Neutrophil (primary cell): ENCODE data around the gene ANKS1B.

Source experiments
- H3K27ac ChIP-seq: fragments of 200-600 bp; sonication (generic); 2 replicates; pipeline ENCODE4 v1.5.1; 2016; ENCODE audit warnings: mild to moderate bottlenecking, moderate library complexity
- H3K27me3 ChIP-seq: fragments of 200-600 bp; sonication (generic); 2 replicates; pipeline ENCODE4 v1.6.0; 2016; ENCODE audit warnings: mild to moderate bottlenecking
- H3K36me3 ChIP-seq: fragments of 200-600 bp; sonication (generic); 2 replicates; pipeline ENCODE4 v1.5.1; 2017
- H3K4me1 ChIP-seq, 2 experiments: fragments of 200-600 bp in 1 of 2; sonication (generic) in 1 of 2; 1 replicate in 1 of 2; 2 replicates in 1 of 2; pipeline versions ENCODE4 v1.5.1 to v1.6.1; 2013 to 2016; ENCODE audit warnings: low read depth in 1 of 2, low read length in 1 of 2, mild to moderate bottlenecking in 1 of 2, moderate library complexity in 1 of 2; ENCODE audit not compliant: control insufficient read depth in 1 of 2, insufficient read depth in 1 of 2
- H3K4me3 ChIP-seq, 2 experiments: fragments of 200-600 bp in 1 of 2; sonication (generic) in 1 of 2; 1 replicate in 1 of 2; 2 replicates in 1 of 2; pipeline ENCODE4 v1.5.1; 2013 to 2016; ENCODE audit warnings: low read depth in 1 of 2, low read length in 1 of 2, mild to moderate bottlenecking in 1 of 2, moderate library complexity in 1 of 2
- H3K9me3 ChIP-seq: fragments of 200-600 bp; sonication (generic); 2 replicates; pipeline ENCODE4 v1.5.1; 2016
- CTCF ChIP-seq: fragments of 200-600 bp; sonication (generic); IDR thresholded peaks from 2 replicates; pipeline ENCODE4 v1.5.1; 2016; ENCODE audit warnings: antibody characterized with exemption

Gene ANKS1B

DNA sequence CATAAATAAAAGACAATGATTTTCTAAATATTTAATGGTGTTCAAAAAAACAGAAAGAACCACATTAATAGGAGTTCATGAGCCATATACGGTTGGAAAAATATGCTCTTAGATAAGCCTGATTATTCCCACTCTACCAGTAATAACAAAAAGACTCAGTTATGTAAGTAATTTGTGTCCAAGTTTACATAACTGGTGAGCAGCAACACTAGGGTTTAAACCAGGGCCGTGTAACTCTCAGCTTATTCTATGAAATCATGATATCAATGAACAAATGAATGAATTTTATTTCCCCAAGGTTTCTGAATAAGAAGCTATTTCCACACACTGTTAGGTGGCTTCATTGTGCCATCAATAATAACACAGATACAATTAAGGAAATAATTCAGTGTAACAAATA, 238.8 kb downstream of the ANKS1B start:
- no peaks in the 10 kb centered on the region for H3K9me3 ChIP-seq
- H3K4me1 ChIP-seq = no peaks in the 10 kb centered on the region
- no peaks in the 10 kb centered on the region for H3K27me3 ChIP-seq
- TF ChIP-seq CTCF = no peak
- no peak overlapping the region for H3K27ac ChIP-seq
- H3K4me3 ChIP-seq = no peak overlapping the region
- no peaks in the 10 kb centered on the region for H3K36me3 ChIP-seq

DNA sequence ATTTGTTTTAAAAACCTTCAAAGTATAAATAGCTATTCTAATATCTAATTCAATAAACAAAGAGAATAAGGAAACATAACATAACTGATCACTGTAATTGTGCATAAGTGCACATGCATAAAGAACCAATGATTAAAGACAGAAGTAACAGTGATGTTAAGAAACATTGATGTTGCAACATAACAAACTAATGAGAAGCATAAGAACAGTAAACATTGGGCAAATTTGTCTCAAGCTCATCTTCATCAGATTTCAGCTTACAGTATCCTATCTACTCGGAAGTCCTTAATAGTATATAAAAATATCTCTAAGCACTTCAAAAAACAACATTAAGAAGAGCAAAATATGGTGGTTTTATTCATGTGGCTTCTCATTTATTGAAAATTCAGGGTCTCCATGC, 239.6 kb downstream of the ANKS1B start:
- H3K4me3 ChIP-seq = no peak overlapping the region
- H3K36me3 ChIP-seq = no peaks in the 10 kb centered on the region
- no peak for TF ChIP-seq CTCF
- no peaks in the 10 kb centered on the region for H3K9me3 ChIP-seq
- no peaks in the 10 kb centered on the region for H3K27me3 ChIP-seq
- no peaks in the 10 kb centered on the region for H3K4me1 ChIP-seq
- H3K27ac ChIP-seq = no peak overlapping the region

GRCh38 chr12:99736760-99737269, 247.9 kb downstream of the ANKS1B start:
- H3K9me3 ChIP-seq = no peaks in the 10 kb centered on the region
- H3K36me3 ChIP-seq = no peaks in the 10 kb centered on the region
- no peaks in the 10 kb centered on the region for H3K4me1 ChIP-seq
- TF ChIP-seq CTCF = no peak
- no peaks in the 10 kb centered on the region for H3K27me3 ChIP-seq
- H3K4me3 ChIP-seq = no peak overlapping the region
- no peak overlapping the region for H3K27ac ChIP-seq

DNA sequence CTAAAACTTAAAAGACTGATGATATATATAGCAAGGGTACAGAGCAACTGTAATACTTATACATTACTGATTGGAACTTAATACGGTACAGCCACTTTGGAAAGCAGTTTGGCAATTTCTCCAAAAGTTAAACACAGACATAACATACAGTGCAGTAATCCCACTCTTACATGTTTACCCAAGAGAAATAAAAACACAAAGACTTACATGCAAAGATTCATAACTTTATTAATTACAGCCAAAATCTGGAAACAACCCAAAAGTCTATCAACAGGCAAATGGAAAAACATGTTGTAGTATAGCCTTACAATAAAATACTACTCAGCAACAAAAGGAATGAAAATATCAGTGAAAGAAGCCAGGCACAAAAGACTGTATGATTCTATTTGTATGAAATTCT, 252.6 kb downstream of the ANKS1B start:
- Histone ChIP-seq H3K4me3 (no peak overlapping the region), H3K9me3 (no peaks in the 10 kb centered on the region), H3K4me1 (no peaks in the 10 kb centered on the region), H3K27ac (no peak overlapping the region), H3K27me3 (no peaks in the 10 kb centered on the region), H3K36me3 (no peaks in the 10 kb centered on the region)
- TF ChIP-seq CTCF = no peak

DNA sequence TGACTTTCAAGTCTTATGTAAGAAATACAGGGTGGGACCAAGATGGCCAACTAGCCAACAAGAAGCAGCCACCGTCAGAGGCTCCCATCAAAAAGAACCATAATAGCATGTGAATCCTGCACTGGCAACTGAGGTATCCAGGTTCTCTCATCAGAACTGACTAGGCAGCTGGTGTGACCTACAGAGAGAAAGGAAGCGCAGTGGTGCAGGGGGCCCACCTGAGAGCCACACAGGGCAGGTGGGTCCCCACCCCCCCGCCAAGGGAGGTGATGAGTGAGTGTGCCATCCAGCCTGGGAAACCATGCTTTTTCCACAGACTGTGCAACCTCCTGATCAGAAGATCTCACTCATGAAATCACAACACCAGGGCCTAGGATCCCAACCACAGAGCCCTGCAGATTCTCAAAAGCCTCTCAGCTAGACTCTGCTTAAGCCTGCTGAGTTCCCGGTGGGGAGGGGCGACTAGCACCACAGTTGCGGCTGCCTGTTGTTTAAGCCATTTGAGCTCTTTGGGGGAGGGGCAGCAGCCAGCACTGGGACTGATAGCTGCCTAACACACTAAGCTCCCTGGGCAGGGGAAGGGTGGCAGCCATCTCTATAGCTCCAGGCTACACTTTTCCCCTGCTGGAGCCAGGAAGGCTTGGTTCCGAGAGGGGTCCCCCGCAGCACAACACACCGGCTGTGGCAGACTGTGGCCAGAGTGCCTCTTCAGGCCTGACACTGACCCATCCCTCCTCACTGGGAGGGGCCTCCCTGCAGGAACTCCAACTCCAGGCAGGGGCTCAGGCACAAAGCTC, 261.8 kb downstream of the ANKS1B start:
- Histone ChIP-seq H3K27me3 (no peaks in the 10 kb centered on the region), H3K4me3 (no peak overlapping the region), H3K27ac (no peak overlapping the region), H3K4me1 (no peaks in the 10 kb centered on the region), H3K9me3 (peaks cover 3% of the 10 kb centered on the region), H3K36me3 (no peaks in the 10 kb centered on the region)
- TF ChIP-seq CTCF = no peak
